GM12878 (cell line): ENCODE measurements around the gene IRAK2. TPM values are rescaled to one million over a fixed set of nuclear protein-coding genes. Genes with fewer than 3 reads are reported as not detected.
A peak's percentile ranks its signal among the peaks of the same experiment; 100 is the strongest.

Source experiments
- BRCA1 ChIP-seq: IDR thresholded peaks from 2 replicates; pipeline ENCODE4 v1.6.1; 2011; ENCODE audit warnings: low read depth, low read length, improper control_type of control experiment
- CBX5 ChIP-seq: sonication (generic); IDR thresholded peaks from 2 replicates; pipeline ENCODE4 v1.6.1; 2016; ENCODE audit warnings: low read depth, moderate library complexity, mild to moderate bottlenecking, inconsistent platforms
- CREB1 ChIP-seq: IDR thresholded peaks from 2 replicates; pipeline ENCODE4 v1.6.1; 2012; ENCODE audit warnings: low read depth, mild to moderate bottlenecking, inconsistent platforms
- HDAC6 ChIP-seq: fragments of 200-600 bp; sonication (generic); IDR thresholded peaks from one replicate; pipeline ENCODE4 v1.8.0; 2017; ENCODE audit warnings: antibody characterized with exemption; ENCODE audit not compliant: unreplicated experiment
- NFXL1 ChIP-seq: fragments of 450-650 bp; IDR thresholded peaks from 2 replicates; pipeline ENCODE4 v1.6.1; 2017; ENCODE audit warnings: antibody characterized with exemption, mild to moderate bottlenecking, borderline replicate concordance
- NR2C2 ChIP-seq: IDR thresholded peaks from 2 replicates; pipeline ENCODE4 v1.6.1; 2011; ENCODE audit warnings: borderline replicate concordance, low read depth; ENCODE audit not compliant: control insufficient read depth, insufficient read length
- RCOR1 ChIP-seq: conservative IDR thresholded peaks from 2 replicates; pipeline ENCODE4 v1.6.1; 2012; ENCODE audit warnings: low read depth, low read length, improper control_type of control experiment
- SP1 ChIP-seq: IDR thresholded peaks from one replicate; pipeline ENCODE4 v1.6.1; 2011; ENCODE audit warnings: low read depth, low read length
- STAT1 ChIP-seq: fragments of 450-650 bp; conservative IDR thresholded peaks from 2 replicates; pipeline ENCODE4 v1.6.1; 2014; ENCODE audit warnings: antibody characterized with exemption, mild to moderate bottlenecking
- YBX1 ChIP-seq: fragments of 450-650 bp; IDR thresholded peaks from 2 replicates; pipeline ENCODE4 v1.6.1; 2016; ENCODE audit warnings: antibody characterized with exemption
- polyA plus RNA-seq, 11 experiments: library from polyadenylated mRNA; depleted of rRNA in 4 of 11; unstranded in 6 of 11; stranded (reverse) in 5 of 11; fragments of >200 nt; fragmentation: Nextera tagmentation in 4 of 11; fragmentation: Illumina TruSeq in 1 of 11; extraction: Ambion mirVana in 4 of 11; extraction: Trizol in 1 of 11; gene quantifications; 1 replicate in 1 of 11; 2 replicates in 10 of 11; pipeline versions ENCODE4 v1.2.1 to v1.2.3, GENCODE V29; 2011 to 2016; ENCODE audit warnings: inconsistent platforms in 2 of 11, missing spikeins in 2 of 11, low read depth in 1 of 11
- total RNA-seq, 4 experiments: library from RNA; depleted of rRNA in 3 of 4; stranded (reverse); fragments of >200 nt in 3 of 4; fragmentation: Illumina TruSeq in 1 of 4; extraction: Trizol in 1 of 4; gene quantifications; 2 replicates each; pipeline versions ENCODE4 v1.2.1 to v1.2.3, GENCODE V29; 2013 to 2021
- TF ChIP-seq, protein P1 (sequence below): fragments of 450-650 bp; IDR thresholded peaks from 2 replicates; pipeline ENCODE4 v1.6.1; 2017; ENCODE audit warnings: low read depth, mild to moderate bottlenecking, moderate library complexity
- TF ChIP-seq, protein P2 (sequence below): fragments of 450-650 bp; IDR thresholded peaks from 2 replicates; pipeline ENCODE4 v1.6.1; 2018; ENCODE audit warnings: borderline replicate concordance, mild to moderate bottlenecking; ENCODE audit not compliant: partially characterized antibody
- TF ChIP-seq, protein P3 (sequence below): fragments of 150-350 bp; IDR thresholded peaks from 2 replicates; pipeline ENCODE4 v1.6.1; 2016; ENCODE audit warnings: low read depth, low read length
- TF ChIP-seq, protein P4 (sequence below): fragments of 450-650 bp; formaldehyde crosslinking; IDR thresholded peaks from 2 replicates; pipeline ENCODE4 v1.4.0; 2022; ENCODE audit warnings: mild to moderate bottlenecking, moderate library complexity
- TF ChIP-seq, protein P5 (sequence below): IDR thresholded peaks from 2 replicates; pipeline ENCODE4 v1.6.1; 2011; ENCODE audit warnings: low read depth, low read length, improper control_type of control experiment, borderline replicate concordance

Gene IRAK2
- total and polyA plus RNA-seq, 10 of the 15 experiments (the other 5 are each of a cell fraction or from before 2014, with no cell fraction given): 0.48 to 5.7 (median 4.5) TPM

DNA sequence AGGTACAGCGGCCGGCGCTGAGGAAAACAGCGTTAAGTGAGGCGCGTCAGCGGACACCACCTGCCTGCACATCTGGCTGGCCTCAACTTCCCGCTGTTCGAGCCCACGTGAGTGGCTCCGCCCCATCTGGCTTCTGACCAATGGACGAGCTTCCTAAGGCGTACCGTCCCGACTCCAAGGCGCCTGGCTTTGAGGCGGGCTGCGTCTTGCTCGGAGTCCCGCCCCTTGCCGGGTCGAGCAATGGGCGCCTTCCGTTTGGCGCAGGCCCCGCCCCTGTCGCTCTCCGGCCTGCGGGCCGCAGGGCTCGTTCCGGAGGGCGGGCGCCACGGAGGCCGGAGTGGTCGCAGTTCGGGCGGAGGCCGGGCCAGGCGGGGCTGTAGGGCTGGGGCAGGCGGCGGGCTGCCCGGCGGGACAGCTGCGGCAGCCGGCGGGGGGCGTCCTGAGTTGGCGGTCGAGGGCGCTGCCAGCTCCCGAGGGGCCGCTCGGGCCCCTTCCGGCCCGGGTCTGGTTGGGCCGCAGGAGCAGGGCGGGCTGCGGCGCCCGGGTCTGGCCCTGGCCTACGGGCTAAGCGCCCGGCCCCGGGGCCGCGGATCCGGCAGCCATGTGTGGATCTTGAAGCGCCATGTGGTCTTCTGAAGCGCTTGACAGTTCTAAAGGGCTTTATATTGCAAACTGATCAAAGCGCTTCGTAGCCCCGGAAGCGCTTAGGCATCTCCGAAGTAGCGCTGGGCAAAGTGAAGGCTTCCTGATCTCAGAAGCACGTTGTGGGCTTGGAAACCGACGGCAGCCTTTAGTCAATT is 83.7 kb downstream of the IRAK2 start, which contains the start of gene TATDN2 (continued):
- TF ChIP-seq, protein P1, sequence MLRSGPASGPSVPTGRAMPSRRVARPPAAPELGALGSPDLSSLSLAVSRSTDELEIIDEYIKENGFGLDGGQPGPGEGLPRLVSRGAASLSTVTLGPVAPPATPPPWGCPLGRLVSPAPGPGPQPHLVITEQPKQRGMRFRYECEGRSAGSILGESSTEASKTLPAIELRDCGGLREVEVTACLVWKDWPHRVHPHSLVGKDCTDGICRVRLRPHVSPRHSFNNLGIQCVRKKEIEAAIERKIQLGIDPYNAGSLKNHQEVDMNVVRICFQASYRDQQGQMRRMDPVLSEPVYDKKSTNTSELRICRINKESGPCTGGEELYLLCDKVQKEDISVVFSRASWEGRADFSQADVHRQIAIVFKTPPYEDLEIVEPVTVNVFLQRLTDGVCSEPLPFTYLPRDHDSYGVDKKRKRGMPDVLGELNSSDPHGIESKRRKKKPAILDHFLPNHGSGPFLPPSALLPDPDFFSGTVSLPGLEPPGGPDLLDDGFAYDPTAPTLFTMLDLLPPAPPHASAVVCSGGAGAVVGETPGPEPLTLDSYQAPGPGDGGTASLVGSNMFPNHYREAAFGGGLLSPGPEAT: peak; percentile 23; the same call in 1 of the 2 replicates
- TF ChIP-seq CBX5: 0 out of 2 replicates have a peak, but pooled peaks have one; percentile 65
- no peak for TF ChIP-seq HDAC6
- TF ChIP-seq, protein P2, sequence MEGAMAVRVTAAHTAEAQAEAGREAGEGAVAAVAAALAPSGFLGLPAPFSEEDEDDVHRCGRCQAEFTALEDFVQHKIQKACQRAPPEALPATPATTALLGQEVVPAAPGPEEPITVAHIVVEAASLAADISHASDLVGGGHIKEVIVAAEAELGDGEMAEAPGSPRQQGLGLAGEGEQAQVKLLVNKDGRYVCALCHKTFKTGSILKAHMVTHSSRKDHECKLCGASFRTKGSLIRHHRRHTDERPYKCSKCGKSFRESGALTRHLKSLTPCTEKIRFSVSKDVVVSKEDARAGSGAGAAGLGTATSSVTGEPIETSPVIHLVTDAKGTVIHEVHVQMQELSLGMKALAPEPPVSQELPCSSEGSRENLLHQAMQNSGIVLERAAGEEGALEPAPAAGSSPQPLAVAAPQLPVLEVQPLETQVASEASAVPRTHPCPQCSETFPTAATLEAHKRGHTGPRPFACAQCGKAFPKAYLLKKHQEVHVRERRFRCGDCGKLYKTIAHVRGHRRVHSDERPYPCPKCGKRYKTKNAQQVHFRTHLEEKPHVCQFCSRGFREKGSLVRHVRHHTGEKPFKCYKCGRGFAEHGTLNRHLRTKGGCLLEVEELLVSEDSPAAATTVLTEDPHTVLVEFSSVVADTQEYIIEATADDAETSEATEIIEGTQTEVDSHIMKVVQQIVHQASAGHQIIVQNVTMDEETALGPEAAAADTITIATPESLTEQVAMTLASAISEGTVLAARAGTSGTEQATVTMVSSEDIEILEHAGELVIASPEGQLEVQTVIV: no peak
- TF ChIP-seq NR2C2: no peak
- TF ChIP-seq STAT1: 0 out of 2 replicates have a peak, but pooled peaks have one; percentile 26
- TF ChIP-seq, protein P3, sequence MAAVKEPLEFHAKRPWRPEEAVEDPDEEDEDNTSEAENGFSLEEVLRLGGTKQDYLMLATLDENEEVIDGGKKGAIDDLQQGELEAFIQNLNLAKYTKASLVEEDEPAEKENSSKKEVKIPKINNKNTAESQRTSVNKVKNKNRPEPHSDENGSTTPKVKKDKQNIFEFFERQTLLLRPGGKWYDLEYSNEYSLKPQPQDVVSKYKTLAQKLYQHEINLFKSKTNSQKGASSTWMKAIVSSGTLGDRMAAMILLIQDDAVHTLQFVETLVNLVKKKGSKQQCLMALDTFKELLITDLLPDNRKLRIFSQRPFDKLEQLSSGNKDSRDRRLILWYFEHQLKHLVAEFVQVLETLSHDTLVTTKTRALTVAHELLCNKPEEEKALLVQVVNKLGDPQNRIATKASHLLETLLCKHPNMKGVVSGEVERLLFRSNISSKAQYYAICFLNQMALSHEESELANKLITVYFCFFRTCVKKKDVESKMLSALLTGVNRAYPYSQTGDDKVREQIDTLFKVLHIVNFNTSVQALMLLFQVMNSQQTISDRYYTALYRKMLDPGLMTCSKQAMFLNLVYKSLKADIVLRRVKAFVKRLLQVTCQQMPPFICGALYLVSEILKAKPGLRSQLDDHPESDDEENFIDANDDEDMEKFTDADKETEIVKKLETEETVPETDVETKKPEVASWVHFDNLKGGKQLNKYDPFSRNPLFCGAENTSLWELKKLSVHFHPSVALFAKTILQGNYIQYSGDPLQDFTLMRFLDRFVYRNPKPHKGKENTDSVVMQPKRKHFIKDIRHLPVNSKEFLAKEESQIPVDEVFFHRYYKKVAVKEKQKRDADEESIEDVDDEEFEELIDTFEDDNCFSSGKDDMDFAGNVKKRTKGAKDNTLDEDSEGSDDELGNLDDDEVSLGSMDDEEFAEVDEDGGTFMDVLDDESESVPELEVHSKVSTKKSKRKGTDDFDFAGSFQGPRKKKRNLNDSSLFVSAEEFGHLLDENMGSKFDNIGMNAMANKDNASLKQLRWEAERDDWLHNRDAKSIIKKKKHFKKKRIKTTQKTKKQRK: no peak
- no peak for TF ChIP-seq BRCA1
- TF ChIP-seq, protein P4, sequence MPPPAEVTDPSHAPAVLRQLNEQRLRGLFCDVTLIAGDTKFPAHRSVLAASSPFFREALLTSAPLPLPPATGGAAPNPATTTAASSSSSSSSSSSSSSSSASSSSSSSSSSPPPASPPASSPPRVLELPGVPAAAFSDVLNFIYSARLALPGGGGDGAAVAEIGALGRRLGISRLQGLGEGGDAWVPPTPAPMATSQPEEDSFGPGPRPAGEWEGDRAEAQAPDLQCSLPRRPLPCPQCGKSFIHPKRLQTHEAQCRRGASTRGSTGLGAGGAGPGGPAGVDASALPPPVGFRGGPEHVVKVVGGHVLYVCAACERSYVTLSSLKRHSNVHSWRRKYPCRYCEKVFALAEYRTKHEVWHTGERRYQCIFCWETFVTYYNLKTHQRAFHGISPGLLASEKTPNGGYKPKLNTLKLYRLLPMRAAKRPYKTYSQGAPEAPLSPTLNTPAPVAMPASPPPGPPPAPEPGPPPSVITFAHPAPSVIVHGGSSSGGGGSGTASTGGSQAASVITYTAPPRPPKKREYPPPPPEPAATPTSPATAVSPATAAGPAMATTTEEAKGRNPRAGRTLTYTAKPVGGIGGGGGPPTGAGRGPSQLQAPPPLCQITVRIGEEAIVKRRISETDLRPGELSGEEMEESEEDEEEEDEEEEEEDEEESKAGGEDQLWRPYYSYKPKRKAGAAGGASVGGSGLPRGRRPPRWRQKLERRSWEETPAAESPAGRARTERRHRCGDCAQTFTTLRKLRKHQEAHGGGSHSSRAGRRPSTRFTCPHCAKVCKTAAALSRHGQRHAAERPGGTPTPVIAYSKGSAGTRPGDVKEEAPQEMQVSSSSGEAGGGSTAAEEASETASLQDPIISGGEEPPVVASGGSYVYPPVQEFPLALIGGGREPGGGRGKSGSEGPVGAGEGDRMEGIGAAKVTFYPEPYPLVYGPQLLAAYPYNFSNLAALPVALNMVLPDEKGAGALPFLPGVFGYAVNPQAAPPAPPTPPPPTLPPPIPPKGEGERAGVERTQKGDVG (CRISPR knock-in tag): no peak
- peak; percentile 80 for TF ChIP-seq CREB1
- TF ChIP-seq SP1: peak; percentile 90
- TF ChIP-seq RCOR1: no peak
- TF ChIP-seq NFXL1: no peak
- TF ChIP-seq, protein P5, sequence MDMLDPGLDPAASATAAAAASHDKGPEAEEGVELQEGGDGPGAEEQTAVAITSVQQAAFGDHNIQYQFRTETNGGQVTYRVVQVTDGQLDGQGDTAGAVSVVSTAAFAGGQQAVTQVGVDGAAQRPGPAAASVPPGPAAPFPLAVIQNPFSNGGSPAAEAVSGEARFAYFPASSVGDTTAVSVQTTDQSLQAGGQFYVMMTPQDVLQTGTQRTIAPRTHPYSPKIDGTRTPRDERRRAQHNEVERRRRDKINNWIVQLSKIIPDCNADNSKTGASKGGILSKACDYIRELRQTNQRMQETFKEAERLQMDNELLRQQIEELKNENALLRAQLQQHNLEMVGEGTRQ: peak; percentile 66
- TF ChIP-seq YBX1: no peak
